Measurements from ENCODE around the gene SLC6A18.
"Not testable (repeated sequence)": the region's sequence is repeated elsewhere in the genome, so short reads cannot be mapped to it uniquely, and the experiment has no call there.

The SLC6A18 gene

GRCh38 chr5:1288439-1289335 lies 63.5 kb downstream of the SLC6A18 start:
- ATAC-seq (ENCODE audit: low read depth), result no peak
- Mint-ChIP-seq H3K9me3 (peaks cover 5% of the 10 kb centered on the region), H3K27ac (no peak overlapping the region), H3K27me3 (peaks cover 20% of the 10 kb centered on the region), H3K4me1 (no peaks in the 10 kb centered on the region), H3K4me3 (no peak overlapping the region), H3K36me3 (peaks cover 2% of the 10 kb centered on the region)
- DNase-seq (ENCODE audit: low spot score in 2 of 2), result no peak

- H3K4me3 Mint-ChIP-seq; H3K27ac Mint-ChIP-seq; H3K4me1 Mint-ChIP-seq; H3K9me3 Mint-ChIP-seq; DNase-seq (ENCODE audit: low spot score in 2 of 2); ATAC-seq (ENCODE audit: low read depth); H3K36me3 Mint-ChIP-seq: not testable (repeated sequence)
- peaks cover 21% of the 10 kb centered on the region for H3K27me3 Mint-ChIP-seq
Observed at GRCh38 chr5:1289559-1289958, 64.4 kb downstream of the SLC6A18 start.

- not testable (repeated sequence) for H3K36me3 Mint-ChIP-seq; H3K4me1 Mint-ChIP-seq; ATAC-seq (ENCODE audit: low read depth)
Observed at GRCh38 chr5:1290956-1291355, 65.8 kb downstream of the SLC6A18 start.

GRCh38 chr5:1291611-1292080 lies 66.5 kb downstream of the SLC6A18 start:
- ATAC-seq (ENCODE audit: low read depth) (no peak), DNase-seq (ENCODE audit: low spot score in 2 of 2) (no peak)
- Mint-ChIP-seq H3K27me3 (peaks cover 26% of the 10 kb centered on the region), H3K9me3 (peaks cover 5% of the 10 kb centered on the region), H3K27ac (no peak overlapping the region), H3K4me1 (no peaks in the 10 kb centered on the region), H3K36me3 (peaks cover 2% of the 10 kb centered on the region), H3K4me3 (no peak overlapping the region)

More at GRCh38 chr5:1290956-1291355, 65.8 kb downstream of the SLC6A18 start:
- not testable (repeated sequence) for H3K9me3 Mint-ChIP-seq; DNase-seq (ENCODE audit: low spot score in 2 of 2); H3K4me3 Mint-ChIP-seq; H3K27ac Mint-ChIP-seq
- H3K27me3 Mint-ChIP-seq, result peaks cover 21% of the 10 kb centered on the region

GRCh38 chr5:1292139-1292538 lies 67.0 kb downstream of the SLC6A18 start:
- no peak for DNase-seq (ENCODE audit: low spot score in 2 of 2)
- Mint-ChIP-seq H3K27ac (no peak overlapping the region), H3K4me1 (peaks cover 3% of the 10 kb centered on the region), H3K4me3 (no peak overlapping the region), H3K9me3 (peaks cover 5% of the 10 kb centered on the region), H3K36me3 (peaks cover 2% of the 10 kb centered on the region), H3K27me3 (peaks cover 26% of the 10 kb centered on the region)
- ATAC-seq (ENCODE audit: low read depth), result no peak

GRCh38 chr5:1292846-1293415 lies 67.8 kb downstream of the SLC6A18 start:
- Mint-ChIP-seq H3K4me1 (peaks cover 5% of the 10 kb centered on the region), H3K36me3 (peaks cover 2% of the 10 kb centered on the region), H3K27ac (no peak overlapping the region), H3K27me3 (peaks cover 26% of the 10 kb centered on the region), H3K4me3 (no peak overlapping the region), H3K9me3 (peaks cover 3% of the 10 kb centered on the region)
- ATAC-seq (ENCODE audit: low read depth) (no peak), DNase-seq (ENCODE audit: low spot score in 2 of 2) (no peak)

- Mint-ChIP-seq H3K9me3 (no peaks in the 10 kb centered on the region), H3K4me1 (peaks cover 5% of the 10 kb centered on the region), H3K4me3 (peak overlapping the region; percentile 54), H3K36me3 (no peaks in the 10 kb centered on the region), H3K27ac (no peak overlapping the region), H3K27me3 (peaks cover 21% of the 10 kb centered on the region)
- ATAC-seq (ENCODE audit: low read depth) (no peak), DNase-seq (ENCODE audit: low spot score in 2 of 2) (no peak)
Observed at GRCh38 chr5:1293416-1294205, 68.4 kb downstream of the SLC6A18 start.

- H3K4me3 Mint-ChIP-seq, result no peak overlapping the region
- no peak overlapping the region for H3K27ac Mint-ChIP-seq
- ATAC-seq (ENCODE audit: low read depth), result no peak
- no peak for DNase-seq (ENCODE audit: low spot score in 2 of 2)
- H3K9me3 Mint-ChIP-seq, result no peaks in the 10 kb centered on the region
- H3K27me3 Mint-ChIP-seq, result peaks cover 23% of the 10 kb centered on the region
- H3K4me1 Mint-ChIP-seq, result peaks cover 5% of the 10 kb centered on the region
- H3K36me3 Mint-ChIP-seq, result no peaks in the 10 kb centered on the region
Observed at GRCh38 chr5:1294206-1294834, 69.1 kb downstream of the SLC6A18 start.

- Mint-ChIP-seq H3K4me3 (peak within 1 kb of the TSS; percentile 41), H3K27me3 (peaks cover 23% of the 10 kb centered on the region), H3K27ac (no peak within 1 kb of the TSS), H3K36me3 (no peaks in the 10 kb centered on the region), H3K4me1 (peaks cover 5% of the 10 kb centered on the region), H3K9me3 (no peaks in the 10 kb centered on the region)
- peak; percentile 60 for ATAC-seq (ENCODE audit: low read depth)
- no peak for DNase-seq (ENCODE audit: low spot score in 2 of 2)
Observed at GRCh38 chr5:1294835-1295649, 69.9 kb downstream of the SLC6A18 start, which contains the start of gene TERT. Gene TERT (minus strand): TSS chr5:1295068. CDS start chr5:1294989, 79 bp downstream.

- no peak overlapping the region for H3K27ac Mint-ChIP-seq
- no peak overlapping the region for H3K4me3 Mint-ChIP-seq
- H3K27me3 Mint-ChIP-seq, result peaks cover 23% of the 10 kb centered on the region
- H3K9me3 Mint-ChIP-seq, result no peaks in the 10 kb centered on the region
- H3K36me3 Mint-ChIP-seq, result no peaks in the 10 kb centered on the region
- peaks cover 5% of the 10 kb centered on the region for H3K4me1 Mint-ChIP-seq
- ATAC-seq (ENCODE audit: low read depth), result no peak
- no peak for DNase-seq (ENCODE audit: low spot score in 2 of 2)
Observed at GRCh38 chr5:1295650-1296037, 70.5 kb downstream of the SLC6A18 start.
